Measurements from ENCODE around the gene AGPAT1. TPM values are rescaled to one million over a fixed set of nuclear protein-coding genes. Genes with fewer than 3 reads are reported as not detected.

AGPAT1 gene
- total and polyA plus RNA-seq, 2 of the 8 experiments (the other 6 are each of a cell fraction or from before 2014, with no cell fraction given), result 96.0 to 222 TPM

GRCh38 chr6:32216998-32217397, 41.1 kb upstream of the AGPAT1 start (continued):
- no peak for TF ChIP-seq CHD7 (IDR thresholded peaks at IDR 0.05; ENCODE audit: insufficient replicate concordance, low read length)
- no peak for TF ChIP-seq JUN (IDR thresholded peaks at IDR 0.05; ENCODE audit: low read depth, low read length)
- no peak for TF ChIP-seq SP4 (IDR thresholded peaks at IDR 0.05; ENCODE audit: low read length)
- no peak for TF ChIP-seq BRCA1 (IDR thresholded peaks at IDR 0.05; ENCODE audit: low read depth, low read length)
- TF ChIP-seq EGR1 (IDR thresholded peaks at IDR 0.05; ENCODE audit: borderline replicate concordance, low read depth, low read length), result no peak
- no peak for TF ChIP-seq CTCF (IDR thresholded peaks at IDR 0.05; ENCODE audit: control extremely low read depth in 1 of 3, insufficient read depth in 1 of 3, low read depth in 1 of 3, low read length in 3 of 3)
- no peak for TF ChIP-seq TCF12 (IDR thresholded peaks at IDR 0.05; ENCODE audit: low read depth, low read length)
- no peak for TF ChIP-seq BCL11A (IDR thresholded peaks at IDR 0.05; ENCODE audit: low read depth in 2 of 2, low read length in 2 of 2)
- TF ChIP-seq SRF (IDR thresholded peaks at IDR 0.05; ENCODE audit: low read depth, low read length), result no peak
- no peak for TF ChIP-seq NANOG (IDR thresholded peaks at IDR 0.05; ENCODE audit: insufficient read depth, low read depth, low read length, poor library complexity, severe bottlenecking)
